Ishikawa (cell line): ENCODE results near the gene CALM3.

Experiments used
- CEBPB ChIP-seq: IDR thresholded peaks from 2 replicates; pipeline ENCODE4 v1.6.1; 2012
- CREB1 ChIP-seq: IDR thresholded peaks from 2 replicates; pipeline ENCODE4 v1.6.1; 2012; ENCODE audit warnings: low read depth
- EGR1 ChIP-seq: IDR thresholded peaks from 2 replicates; pipeline ENCODE4 v1.6.1; 2012
- EP300 ChIP-seq: IDR thresholded peaks from 2 replicates; pipeline ENCODE4 v1.6.1; 2012; ENCODE audit warnings: borderline replicate concordance
- FOXM1 ChIP-seq: IDR thresholded peaks from 2 replicates; pipeline ENCODE4 v1.6.1; 2012; ENCODE audit warnings: low read depth, borderline replicate concordance
- MAX ChIP-seq: IDR thresholded peaks from 2 replicates; pipeline ENCODE4 v1.6.1; 2012
- RAD21 ChIP-seq: IDR thresholded peaks from 2 replicates; pipeline ENCODE4 v1.6.1; 2012; ENCODE audit warnings: low read depth
- REST ChIP-seq: IDR thresholded peaks from 2 replicates; pipeline ENCODE4 v1.6.1; 2012; ENCODE audit warnings: low read depth, mild to moderate bottlenecking
- TAF1 ChIP-seq: IDR thresholded peaks from 2 replicates; pipeline ENCODE4 v1.6.1; 2012; ENCODE audit warnings: low read depth, mild to moderate bottlenecking
- TCF12 ChIP-seq: IDR thresholded peaks from 2 replicates; pipeline ENCODE4 v1.6.1; 2012; ENCODE audit warnings: low read depth
- YY1 ChIP-seq: IDR thresholded peaks from 2 replicates; pipeline ENCODE4 v1.6.1; 2012; ENCODE audit warnings: low read depth
- ZBTB7A ChIP-seq: IDR thresholded peaks from 2 replicates; pipeline ENCODE4 v1.6.1; 2012; ENCODE audit warnings: low read depth

- TF ChIP-seq TAF1 (no peak), YY1 (no peak), MAX (no peak), CEBPB (no peak), CREB1 (no peak), RAD21 (no peak), REST (no peak), ZBTB7A (no peak), EGR1 (no peak), EP300 (no peak), FOXM1 (no peak), TCF12 (no peak)
These were observed 45.4 kb upstream of the CALM3 start for GRCh38 chr19:46555628-46556280.
